GM21619 (cell line): ENCODE data around the gene RHCG.

Source experiments
- ATAC-seq: cut with Tn5 transposase; IDR thresholded peaks from one replicate; pipeline ENCODE4 v1.9.1; 2021; ENCODE audit not compliant: unreplicated experiment

The RHCG gene

GRCh38 chr15:89446255-89446891 is 50.0 kb downstream of the RHCG start:
- no peak for ATAC-seq

- no peak for ATAC-seq
Measured at GRCh38 chr15:89445518-89445917, 50.9 kb downstream of the RHCG start.

GRCh38 chr15:89444241-89445225 is 51.9 kb downstream of the RHCG start:
- no peak for ATAC-seq

- no peak for ATAC-seq
Measured at GRCh38 chr15:89443581-89443980, 52.8 kb downstream of the RHCG start.

GRCh38 chr15:89442671-89443307 is 53.6 kb downstream of the RHCG start:
- no peak for ATAC-seq

GRCh38 chr15:89442155-89442554 is 54.2 kb downstream of the RHCG start:
- ATAC-seq = no peak

- ATAC-seq = peak; percentile 98
Measured at GRCh38 chr15:89441295-89441812, 55.0 kb downstream of the RHCG start.

GRCh38 chr15:89439764-89440163 is 56.6 kb downstream of the RHCG start:
- no peak for ATAC-seq

- no peak for ATAC-seq
Measured at GRCh38 chr15:89436560-89437311, 59.6 kb downstream of the RHCG start.

- ATAC-seq = no peak
Measured at GRCh38 chr15:89435362-89435761, 61.0 kb downstream of the RHCG start.

- no peak for ATAC-seq
Measured at GRCh38 chr15:89433686-89434085, 62.7 kb downstream of the RHCG start.

GRCh38 chr15:89430530-89431341 is 65.6 kb downstream of the RHCG start:
- ATAC-seq = peak; percentile 93

- no peak for ATAC-seq
Measured at GRCh38 chr15:89429986-89430385, 66.4 kb downstream of the RHCG start.

GRCh38 chr15:89429023-89429422 is 67.4 kb downstream of the RHCG start:
- ATAC-seq = no peak

GRCh38 chr15:89428246-89428645 is 68.1 kb downstream of the RHCG start:
- no peak for ATAC-seq

GRCh38 chr15:89426500-89426899 is 69.9 kb downstream of the RHCG start:
- ATAC-seq = no peak

- no peak for ATAC-seq
Measured at GRCh38 chr15:89423981-89424380, 72.4 kb downstream of the RHCG start.
